Neural cell (in vitro differentiated cells): ENCODE data around the gene DOCK10. TPM values are rescaled to one million over a fixed set of nuclear protein-coding genes. Genes with fewer than 3 reads are reported as not detected.

Source experiments
- H2AFZ ChIP-seq: fragments of 200-600, 300-800 bp; sonication (generic), shearing (Covaris generic); 2 replicates; pipeline ENCODE4 v1.6.0; 2014; ENCODE audit warnings: low read depth, mild to moderate bottlenecking, antibody characterized with exemption, low read length, moderate library complexity
- H3F3A ChIP-seq: fragments of 200-600 bp; shearing (Covaris generic); 2 replicates; pipeline ENCODE4 v1.6.1; 2016; ENCODE audit warnings: mild to moderate bottlenecking, moderate library complexity, mixed read lengths, antibody characterized with exemption, low read length; ENCODE audit not compliant: insufficient read depth, poor library complexity, severe bottlenecking
- H3K27ac ChIP-seq: fragments of 200-600, 300-800 bp; sonication (generic), shearing (Covaris generic); 2 replicates; pipeline ENCODE4 v1.5.1; 2014; ENCODE audit warnings: mild to moderate bottlenecking, low read length, moderate library complexity
- H3K27me3 ChIP-seq: fragments of 300-800, 200-600 bp; sonication (generic), shearing (Covaris generic); 2 replicates; pipeline ENCODE4 v1.6.0; 2014; ENCODE audit warnings: mild to moderate bottlenecking, low read depth, low read length, moderate library complexity; ENCODE audit not compliant: insufficient read depth
- H3K36me3 ChIP-seq: fragments of 300-800, 200-600 bp; sonication (generic), shearing (Covaris generic); 2 replicates; pipeline ENCODE4 v1.5.1; 2014; ENCODE audit warnings: mild to moderate bottlenecking, antibody characterized with exemption, low read length, moderate library complexity; ENCODE audit not compliant: insufficient read depth
- H3K4me2 ChIP-seq: fragments of 300-800, 200-600 bp; sonication (generic), shearing (Covaris generic); 2 replicates; pipeline ENCODE4 v1.6.0; 2014; ENCODE audit warnings: mild to moderate bottlenecking, low read length
- H3K4me3 ChIP-seq: fragments of 300-800, 200-600 bp; sonication (generic), shearing (Covaris generic); 2 replicates; pipeline ENCODE4 v1.5.1; 2014; ENCODE audit warnings: mild to moderate bottlenecking, low read length, moderate library complexity
- H3K79me2 ChIP-seq: fragments of 200-600 bp; shearing (Covaris generic); replicated peaks from 2 replicates; pipeline ENCODE4 v1.6.0; 2014; ENCODE audit warnings: mild to moderate bottlenecking, low read length, moderate library complexity; ENCODE audit not compliant: insufficient read depth
- H3K9ac ChIP-seq: fragments of 300-800, 200-600 bp; sonication (generic), shearing (Covaris generic); 2 replicates; pipeline ENCODE4 v1.6.1; 2016; ENCODE audit warnings: mild to moderate bottlenecking, low read length, mixed read lengths
- H3K9me2 ChIP-seq: fragments of 200-600 bp; shearing (Covaris generic); 2 replicates; pipeline ENCODE4 v1.6.1; 2016; ENCODE audit warnings: mild to moderate bottlenecking, low read length, mixed read lengths; ENCODE audit not compliant: insufficient read depth
- H3K9me3 ChIP-seq: fragments of 200-600, 300-800 bp; sonication (generic), shearing (Covaris generic); 2 replicates; pipeline ENCODE4 v1.6.1; 2016; ENCODE audit warnings: mild to moderate bottlenecking, mixed run types, low read length, moderate library complexity, mixed read lengths
- H4K20me1 ChIP-seq: fragments of 200-600 bp; shearing (Covaris generic); 2 replicates; pipeline ENCODE4 v1.6.1; 2016; ENCODE audit warnings: mild to moderate bottlenecking, mixed run types; ENCODE audit not compliant: insufficient read depth
- EP300 ChIP-seq: fragments of 450-650 bp; conservative IDR thresholded peaks from 2 replicates; pipeline ENCODE4 v1.6.1; 2014; ENCODE audit warnings: antibody characterized with exemption, mild to moderate bottlenecking, moderate library complexity; ENCODE audit not compliant: poor library complexity, severe bottlenecking
- EZH2 ChIP-seq: fragments of 200-600, 300-800 bp; shearing (Covaris generic), sonication (generic); IDR thresholded peaks from 2 replicates; pipeline ENCODE4 v1.6.1; 2014; ENCODE audit warnings: antibody characterized with exemption, low read length, borderline replicate concordance, mild to moderate bottlenecking; ENCODE audit not compliant: insufficient read depth, poor library complexity, severe bottlenecking
- MXI1 ChIP-seq: fragments of 450-650 bp; conservative IDR thresholded peaks from 2 replicates; pipeline ENCODE4 v1.6.1; 2014; ENCODE audit warnings: antibody characterized with exemption, mild to moderate bottlenecking; ENCODE audit not compliant: poor library complexity, severe bottlenecking
- POLR2AphosphoS5 ChIP-seq: IDR thresholded peaks from 2 replicates; pipeline ENCODE4 v1.6.1; 2012
- RAD21 ChIP-seq: fragments of 450-650 bp; conservative IDR thresholded peaks from 2 replicates; pipeline ENCODE4 v1.6.1; 2014; ENCODE audit warnings: antibody characterized with exemption, mild to moderate bottlenecking, moderate library complexity
- SMC3 ChIP-seq: fragments of 450-650 bp; conservative IDR thresholded peaks from 2 replicates; pipeline ENCODE4 v1.6.1; 2014; ENCODE audit warnings: antibody characterized with exemption, mild to moderate bottlenecking, moderate library complexity; ENCODE audit not compliant: poor library complexity
- TAF1 ChIP-seq: IDR thresholded peaks from 2 replicates; pipeline ENCODE4 v1.6.1; 2012; ENCODE audit warnings: low read depth
- polyA plus RNA-seq: library from polyadenylated mRNA; depleted of rRNA; stranded (reverse); fragments of >200 nt; gene quantifications from 2 replicates; pipeline ENCODE4 v1.2.3, GENCODE V29; 2014
- TF ChIP-seq, protein P1 (sequence below): fragments of 450-650 bp; IDR thresholded peaks from 2 replicates; pipeline ENCODE4 v1.5.1; 2014; ENCODE audit warnings: antibody characterized with exemption, mild to moderate bottlenecking, moderate library complexity; ENCODE audit not compliant: poor library complexity, severe bottlenecking
- TF ChIP-seq, protein P2 (sequence below): IDR thresholded peaks from 2 replicates; pipeline ENCODE4 v1.6.1; 2012; ENCODE audit warnings: borderline replicate concordance

DOCK10 gene
- polyA plus RNA-seq, 1 donor from 2014 or later, result 0.37 TPM

DNA sequence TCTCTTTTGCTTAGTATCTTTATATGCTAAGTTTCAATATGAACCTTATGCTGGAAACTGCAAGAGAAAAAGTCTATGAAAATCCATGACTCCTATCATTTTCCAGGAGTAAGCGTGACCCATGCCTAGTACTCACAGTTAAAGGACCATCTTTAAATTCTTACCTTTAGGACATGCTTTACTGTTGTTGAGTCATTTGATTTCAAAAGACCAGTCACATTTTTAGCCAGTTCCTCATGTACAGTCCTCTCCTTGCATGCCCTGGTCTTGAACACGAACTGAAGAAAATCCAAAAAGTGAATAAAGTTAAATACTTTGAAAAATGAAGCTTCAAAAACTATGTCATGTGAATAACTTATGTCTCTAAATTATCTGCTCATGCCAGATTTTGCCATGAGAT lies 208.3 kb downstream of the DOCK10 start:
- no peaks in the 10 kb centered on the region for H3K79me2 ChIP-seq
- no peak overlapping the region for H3K4me2 ChIP-seq
- no peak overlapping the region for H2AFZ ChIP-seq
- H3K36me3 ChIP-seq, result no peaks in the 10 kb centered on the region
- TF ChIP-seq EZH2 (no peak), TAF1 (no peak), MXI1 (no peak), SMC3 (no peak), RAD21 (no peak)
- no peaks in the 10 kb centered on the region for H3K9me2 ChIP-seq
- no peak overlapping the region for H3K27ac ChIP-seq
- no peak overlapping the region for H3K9ac ChIP-seq
- no peak overlapping the region for H3K4me3 ChIP-seq
- H3K9me3 ChIP-seq, result no peaks in the 10 kb centered on the region
- H3F3A ChIP-seq, result no peaks in the 10 kb centered on the region
- H3K27me3 ChIP-seq, result no peaks in the 10 kb centered on the region
- no peaks in the 10 kb centered on the region for H4K20me1 ChIP-seq

DNA sequence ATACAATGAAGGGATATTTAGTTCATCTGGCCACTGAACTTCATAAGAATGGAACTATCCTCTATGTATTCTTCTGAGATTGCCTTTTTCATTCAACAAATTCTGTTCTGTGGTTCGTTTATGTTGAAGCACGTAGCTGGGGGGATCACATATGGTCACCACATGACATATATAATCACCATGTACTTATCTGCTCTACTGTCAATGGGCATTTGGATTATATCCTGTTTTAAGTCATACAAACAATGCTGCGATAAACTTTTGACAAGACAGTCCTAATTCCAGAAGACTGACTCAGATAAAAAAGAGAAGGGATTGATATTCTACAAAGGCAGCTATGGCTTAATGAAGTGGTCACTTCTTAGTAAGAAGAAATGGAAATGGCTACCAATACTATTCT lies 210.1 kb downstream of the DOCK10 start:
- no peaks in the 10 kb centered on the region for H4K20me1 ChIP-seq
- H3K9me2 ChIP-seq, result no peaks in the 10 kb centered on the region
- H3K79me2 ChIP-seq, result no peaks in the 10 kb centered on the region
- H3K9ac ChIP-seq, result no peak overlapping the region
- no peaks in the 10 kb centered on the region for H3K9me3 ChIP-seq
- H3K27ac ChIP-seq, result no peak overlapping the region
- no peak overlapping the region for H3K4me3 ChIP-seq
- TF ChIP-seq EZH2, result no peak
- TF ChIP-seq RAD21, result no peak
- no peak for TF ChIP-seq MXI1
- TF ChIP-seq, protein P1, sequence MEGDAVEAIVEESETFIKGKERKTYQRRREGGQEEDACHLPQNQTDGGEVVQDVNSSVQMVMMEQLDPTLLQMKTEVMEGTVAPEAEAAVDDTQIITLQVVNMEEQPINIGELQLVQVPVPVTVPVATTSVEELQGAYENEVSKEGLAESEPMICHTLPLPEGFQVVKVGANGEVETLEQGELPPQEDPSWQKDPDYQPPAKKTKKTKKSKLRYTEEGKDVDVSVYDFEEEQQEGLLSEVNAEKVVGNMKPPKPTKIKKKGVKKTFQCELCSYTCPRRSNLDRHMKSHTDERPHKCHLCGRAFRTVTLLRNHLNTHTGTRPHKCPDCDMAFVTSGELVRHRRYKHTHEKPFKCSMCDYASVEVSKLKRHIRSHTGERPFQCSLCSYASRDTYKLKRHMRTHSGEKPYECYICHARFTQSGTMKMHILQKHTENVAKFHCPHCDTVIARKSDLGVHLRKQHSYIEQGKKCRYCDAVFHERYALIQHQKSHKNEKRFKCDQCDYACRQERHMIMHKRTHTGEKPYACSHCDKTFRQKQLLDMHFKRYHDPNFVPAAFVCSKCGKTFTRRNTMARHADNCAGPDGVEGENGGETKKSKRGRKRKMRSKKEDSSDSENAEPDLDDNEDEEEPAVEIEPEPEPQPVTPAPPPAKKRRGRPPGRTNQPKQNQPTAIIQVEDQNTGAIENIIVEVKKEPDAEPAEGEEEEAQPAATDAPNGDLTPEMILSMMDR, result no peak
- TF ChIP-seq SMC3, result no peak
- TF ChIP-seq, protein P2, sequence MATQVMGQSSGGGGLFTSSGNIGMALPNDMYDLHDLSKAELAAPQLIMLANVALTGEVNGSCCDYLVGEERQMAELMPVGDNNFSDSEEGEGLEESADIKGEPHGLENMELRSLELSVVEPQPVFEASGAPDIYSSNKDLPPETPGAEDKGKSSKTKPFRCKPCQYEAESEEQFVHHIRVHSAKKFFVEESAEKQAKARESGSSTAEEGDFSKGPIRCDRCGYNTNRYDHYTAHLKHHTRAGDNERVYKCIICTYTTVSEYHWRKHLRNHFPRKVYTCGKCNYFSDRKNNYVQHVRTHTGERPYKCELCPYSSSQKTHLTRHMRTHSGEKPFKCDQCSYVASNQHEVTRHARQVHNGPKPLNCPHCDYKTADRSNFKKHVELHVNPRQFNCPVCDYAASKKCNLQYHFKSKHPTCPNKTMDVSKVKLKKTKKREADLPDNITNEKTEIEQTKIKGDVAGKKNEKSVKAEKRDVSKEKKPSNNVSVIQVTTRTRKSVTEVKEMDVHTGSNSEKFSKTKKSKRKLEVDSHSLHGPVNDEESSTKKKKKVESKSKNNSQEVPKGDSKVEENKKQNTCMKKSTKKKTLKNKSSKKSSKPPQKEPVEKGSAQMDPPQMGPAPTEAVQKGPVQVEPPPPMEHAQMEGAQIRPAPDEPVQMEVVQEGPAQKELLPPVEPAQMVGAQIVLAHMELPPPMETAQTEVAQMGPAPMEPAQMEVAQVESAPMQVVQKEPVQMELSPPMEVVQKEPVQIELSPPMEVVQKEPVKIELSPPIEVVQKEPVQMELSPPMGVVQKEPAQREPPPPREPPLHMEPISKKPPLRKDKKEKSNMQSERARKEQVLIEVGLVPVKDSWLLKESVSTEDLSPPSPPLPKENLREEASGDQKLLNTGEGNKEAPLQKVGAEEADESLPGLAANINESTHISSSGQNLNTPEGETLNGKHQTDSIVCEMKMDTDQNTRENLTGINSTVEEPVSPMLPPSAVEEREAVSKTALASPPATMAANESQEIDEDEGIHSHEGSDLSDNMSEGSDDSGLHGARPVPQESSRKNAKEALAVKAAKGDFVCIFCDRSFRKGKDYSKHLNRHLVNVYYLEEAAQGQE, result no peak
- no peak for TF ChIP-seq EP300
- no peak for TF ChIP-seq POLR2AphosphoS5
- no peak for TF ChIP-seq TAF1
- H2AFZ ChIP-seq, result no peak overlapping the region
- H3K36me3 ChIP-seq, result no peaks in the 10 kb centered on the region
- no peaks in the 10 kb centered on the region for H3K27me3 ChIP-seq
- no peak overlapping the region for H3K4me2 ChIP-seq
- no peaks in the 10 kb centered on the region for H3F3A ChIP-seq
